ENCODE results near the gene ENDOV.
"Not testable (repeated sequence)": the region's sequence is repeated elsewhere in the genome, so short reads cannot be mapped to it uniquely, and the experiment has no call there.

ENDOV gene

GRCh38 chr17:80395402-80396151, 19.4 kb upstream of the ENDOV start:
- no peak overlapping the region for H3K4me3 ChIP-seq
- no peaks in the 10 kb centered on the region; the same call in 1 of the 2 replicates for H3K4me1 ChIP-seq
- peaks cover 17% of the 10 kb centered on the region for H3K36me3 ChIP-seq (replicated peaks)
- DNase-seq (ENCODE audit: low spot score in 2 of 2), result no peak
- in situ Hi-C loops (cut with MboI; ENCODE audit: low sequenced_read_pairs), result no loop called here
- no peaks in the 10 kb centered on the region for H3K9me3 ChIP-seq
- no peaks in the 10 kb centered on the region for H3K27me3 ChIP-seq (ENCODE audit: low read depth)

- Histone ChIP-seq H3K36me3 (replicated peaks) (peaks cover 11% of the 10 kb centered on the region), H3K27me3 (ENCODE audit: low read depth) (no peaks in the 10 kb centered on the region), H3K4me1 (no peaks in the 10 kb centered on the region; the same call in 1 of the 2 replicates), H3K4me3 (no peak overlapping the region), H3K9me3 (no peaks in the 10 kb centered on the region)
- in situ Hi-C loops (cut with MboI; ENCODE audit: low sequenced_read_pairs), result no loop called here
- DNase-seq (ENCODE audit: low spot score in 2 of 2), result no peak
These were observed 18.6 kb upstream of the ENDOV start for GRCh38 chr17:80396157-80397033.

- H3K36me3 ChIP-seq (replicated peaks), result peaks cover 9% of the 10 kb centered on the region
- H3K9me3 ChIP-seq, result no peaks in the 10 kb centered on the region
- H3K27me3 ChIP-seq (ENCODE audit: low read depth), result no peaks in the 10 kb centered on the region
- no peak for DNase-seq (ENCODE audit: low spot score in 2 of 2)
- H3K4me3 ChIP-seq, result no peak overlapping the region
- in situ Hi-C loops (cut with MboI; ENCODE audit: low sequenced_read_pairs), result no loop called here
- no peaks in the 10 kb centered on the region; the same call in 1 of the 2 replicates for H3K4me1 ChIP-seq
These were observed 18.0 kb upstream of the ENDOV start for GRCh38 chr17:80397034-80397387.

- no peaks in the 10 kb centered on the region for H3K27me3 ChIP-seq (ENCODE audit: low read depth)
- no peaks in the 10 kb centered on the region for H3K9me3 ChIP-seq
- peaks cover 5% of the 10 kb centered on the region for H3K36me3 ChIP-seq (replicated peaks)
- in situ Hi-C loops (cut with MboI; ENCODE audit: low sequenced_read_pairs), result no loop called here
- no peaks in the 10 kb centered on the region; the same call in 1 of the 2 replicates for H3K4me1 ChIP-seq
- no peak for DNase-seq (ENCODE audit: low spot score in 2 of 2)
- no peak overlapping the region for H3K4me3 ChIP-seq
These were observed 17.3 kb upstream of the ENDOV start for GRCh38 chr17:80397686-80398085.

- DNase-seq (ENCODE audit: low spot score in 2 of 2); H3K9me3 ChIP-seq; H3K4me1 ChIP-seq; H3K36me3 ChIP-seq (replicated peaks); H3K4me3 ChIP-seq; H3K27me3 ChIP-seq (ENCODE audit: low read depth); in situ Hi-C loops (cut with MboI; ENCODE audit: low sequenced_read_pairs): not testable (repeated sequence)
These were observed 13.9 kb upstream of the ENDOV start for GRCh38 chr17:80401086-80401485.

GRCh38 chr17:80402102-80402501, 12.9 kb upstream of the ENDOV start:
- H3K4me3 ChIP-seq; H3K4me1 ChIP-seq; H3K27me3 ChIP-seq (ENCODE audit: low read depth); H3K36me3 ChIP-seq (replicated peaks); in situ Hi-C loops (cut with MboI; ENCODE audit: low sequenced_read_pairs); H3K9me3 ChIP-seq; DNase-seq (ENCODE audit: low spot score in 2 of 2): not testable (repeated sequence)

GRCh38 chr17:80402959-80403358, 12.0 kb upstream of the ENDOV start:
- Histone ChIP-seq H3K4me1 (no peaks in the 10 kb centered on the region; the same call in 1 of the 2 replicates), H3K4me3 (no peak overlapping the region), H3K27me3 (ENCODE audit: low read depth) (no peaks in the 10 kb centered on the region), H3K36me3 (replicated peaks) (no peaks in the 10 kb centered on the region), H3K9me3 (no peaks in the 10 kb centered on the region)
- DNase-seq (ENCODE audit: low spot score in 2 of 2), result peak in 1 of 2 experiments; percentile 27
- in situ Hi-C loops (cut with MboI; ENCODE audit: low sequenced_read_pairs), result no loop called here

- Histone ChIP-seq H3K36me3 (replicated peaks) (no peaks in the 10 kb centered on the region), H3K9me3 (no peaks in the 10 kb centered on the region), H3K4me3 (no peak overlapping the region), H3K27me3 (ENCODE audit: low read depth) (no peaks in the 10 kb centered on the region), H3K4me1 (no peaks in the 10 kb centered on the region; the same call in 1 of the 2 replicates)
- DNase-seq (ENCODE audit: low spot score in 2 of 2), result no peak
- in situ Hi-C loops (cut with MboI; ENCODE audit: low sequenced_read_pairs), result no loop called here
These were observed 8.8 kb upstream of the ENDOV start for GRCh38 chr17:80406146-80406545.

GRCh38 chr17:80407917-80408316, 7.0 kb upstream of the ENDOV start:
- H3K27me3 ChIP-seq (ENCODE audit: low read depth); H3K9me3 ChIP-seq; H3K36me3 ChIP-seq (replicated peaks); H3K4me1 ChIP-seq; in situ Hi-C loops (cut with MboI; ENCODE audit: low sequenced_read_pairs); DNase-seq (ENCODE audit: low spot score in 2 of 2); H3K4me3 ChIP-seq: not testable (repeated sequence)

- no peaks in the 10 kb centered on the region for H3K9me3 ChIP-seq
- in situ Hi-C loops (cut with MboI; ENCODE audit: low sequenced_read_pairs), result no loop called here
- no peak for DNase-seq (ENCODE audit: low spot score in 2 of 2)
- no peak overlapping the region for H3K4me3 ChIP-seq
- H3K4me1 ChIP-seq, result no peaks in the 10 kb centered on the region
- H3K27me3 ChIP-seq (ENCODE audit: low read depth), result no peaks in the 10 kb centered on the region
- H3K36me3 ChIP-seq (replicated peaks), result no peaks in the 10 kb centered on the region
These were observed 6.1 kb upstream of the ENDOV start for GRCh38 chr17:80408872-80409271.

GRCh38 chr17:80409626-80410025, 5.3 kb upstream of the ENDOV start:
- Histone ChIP-seq H3K27me3 (ENCODE audit: low read depth) (no peaks in the 10 kb centered on the region), H3K4me1 (peaks cover 6% of the 10 kb centered on the region; the same call in 1 of the 2 replicates), H3K9me3 (no peaks in the 10 kb centered on the region), H3K4me3 (no peak overlapping the region), H3K36me3 (replicated peaks) (no peaks in the 10 kb centered on the region)
- in situ Hi-C loops (cut with MboI; ENCODE audit: low sequenced_read_pairs), result no loop called here
- DNase-seq (ENCODE audit: low spot score in 2 of 2), result no peak

GRCh38 chr17:80410441-80411087, 4.4 kb upstream of the ENDOV start:
- H3K9me3 ChIP-seq; H3K36me3 ChIP-seq (replicated peaks); H3K27me3 ChIP-seq (ENCODE audit: low read depth); H3K4me1 ChIP-seq; DNase-seq (ENCODE audit: low spot score in 2 of 2); H3K4me3 ChIP-seq; in situ Hi-C loops (cut with MboI; ENCODE audit: low sequenced_read_pairs): not testable (repeated sequence)

- H3K9me3 ChIP-seq, result no peaks in the 10 kb centered on the region; the same call in 1 of the 2 replicates
- H3K4me3 ChIP-seq, result peak overlapping the region; percentile 100
- no peak for DNase-seq (ENCODE audit: low spot score in 2 of 2)
- in situ Hi-C loops (cut with MboI; ENCODE audit: low sequenced_read_pairs), result no loop called here
- peaks cover 3% of the 10 kb centered on the region for H3K36me3 ChIP-seq (replicated peaks)
- no peaks in the 10 kb centered on the region for H3K27me3 ChIP-seq (ENCODE audit: low read depth)
- H3K4me1 ChIP-seq, result peaks cover 6% of the 10 kb centered on the region; the same call in 1 of the 2 replicates
These were observed 1.0 kb upstream of the ENDOV start for GRCh38 chr17:80413771-80414507.

All from HAP-1 (cell line).